GM06990 (cell line): ENCODE results near the gene ATAD3C.
"Not testable (repeated sequence)": the region's sequence is repeated elsewhere in the genome, so short reads cannot be mapped to it uniquely, and the experiment has no call there.

Experiments used
- DNase-seq: peaks from one replicate; pipeline ENCODE4 v3.0.0-alpha.2; 2011; ENCODE audit not compliant: insufficient read length; ENCODE audit errors: extremely low read depth
- H3K27me3 ChIP-seq: replicated peaks from 2 replicates; pipeline ENCODE4 v1.6.0; 2011; ENCODE audit warnings: low read length; ENCODE audit not compliant: control insufficient read depth, insufficient read depth
- H3K36me3 ChIP-seq: 2 replicates; pipeline ENCODE4 v1.5.1; 2011; ENCODE audit warnings: low read length; ENCODE audit not compliant: control insufficient read depth, insufficient read depth
- H3K4me3 ChIP-seq: replicated peaks from 2 replicates; pipeline ENCODE4 v1.5.1; 2011; ENCODE audit warnings: low read depth, mild to moderate bottlenecking, control low read depth, low read length
- CTCF ChIP-seq: IDR thresholded peaks from 2 replicates; pipeline ENCODE4 v1.5.1; 2011; ENCODE audit warnings: low read length, control low read depth, mild to moderate bottlenecking, inconsistent platforms; ENCODE audit not compliant: insufficient read depth, poor library complexity, severe bottlenecking

ATAD3C gene

GRCh38 chr1:1487701-1488100 is 38.2 kb downstream of the ATAD3C start:
- Histone ChIP-seq H3K4me3 (no peak overlapping the region), H3K36me3 (peaks cover 43% of the 10 kb centered on the region), H3K27me3 (no peaks in the 10 kb centered on the region)
- DNase-seq: no peak
- TF ChIP-seq CTCF: no peak

GRCh38 chr1:1489231-1489630 is 39.7 kb downstream of the ATAD3C start:
- H3K36me3 ChIP-seq: peaks cover 35% of the 10 kb centered on the region
- DNase-seq: no peak
- TF ChIP-seq CTCF: no peak
- H3K27me3 ChIP-seq: no peaks in the 10 kb centered on the region
- H3K4me3 ChIP-seq: no peak overlapping the region

- no peak for TF ChIP-seq CTCF
- no peaks in the 10 kb centered on the region for H3K27me3 ChIP-seq
- H3K4me3 ChIP-seq: no peak overlapping the region
- DNase-seq: no peak
- H3K36me3 ChIP-seq: peaks cover 35% of the 10 kb centered on the region
Measured at GRCh38 chr1:1489861-1490260, 40.4 kb downstream of the ATAD3C start.

GRCh38 chr1:1490633-1491230 is 41.2 kb downstream of the ATAD3C start:
- TF ChIP-seq CTCF: no peak
- no peak for DNase-seq
- H3K4me3 ChIP-seq: no peak overlapping the region
- no peaks in the 10 kb centered on the region for H3K27me3 ChIP-seq
- peaks cover 35% of the 10 kb centered on the region for H3K36me3 ChIP-seq

GRCh38 chr1:1491601-1492000 is 42.1 kb downstream of the ATAD3C start:
- Histone ChIP-seq H3K27me3 (no peaks in the 10 kb centered on the region), H3K36me3 (peaks cover 31% of the 10 kb centered on the region), H3K4me3 (no peak overlapping the region)
- no peak for DNase-seq
- no peak for TF ChIP-seq CTCF

- DNase-seq, H3K4me3 ChIP-seq, H3K27me3 ChIP-seq: not testable (repeated sequence)
- peaks cover 22% of the 10 kb centered on the region for H3K36me3 ChIP-seq
Measured at GRCh38 chr1:1494311-1494710, 44.8 kb downstream of the ATAD3C start.

GRCh38 chr1:1495461-1495975 is 46.0 kb downstream of the ATAD3C start:
- not testable (repeated sequence) for DNase-seq, H3K27me3 ChIP-seq, H3K4me3 ChIP-seq
- peaks cover 13% of the 10 kb centered on the region for H3K36me3 ChIP-seq
